Endothelial cell of umbilical vein (primary cell): Measurements from ENCODE around the gene RND3. TPM values are rescaled to one million over a fixed set of nuclear protein-coding genes. Genes with fewer than 3 reads are reported as not detected.

Source experiments
- BruUV-seq: library from RNA; stranded (reverse); fragments of 400-500 nt; replicated peaks from 2 replicates; lab custom pipeline; 2021; lab: Mats Ljungman, UMichigan
- CTCF ChIA-PET: fragments of 300-600, 350-600 bp; sonication (Branson Sonifier 250); formaldehyde crosslinking; loops from one replicate; lab custom pipeline; 2021; ENCODE audit warnings: antibody characterized with exemption, inconsistent platforms; lab: Charles Lee
- POLR2A ChIA-PET: fragments of 300-600, 350-600 bp; sonication (Branson Sonifier 250); formaldehyde crosslinking; loops from one replicate; lab custom pipeline; 2021; ENCODE audit warnings: antibody characterized with exemption, inconsistent platforms; lab: Charles Lee
- DNase-seq: peaks from one replicate; pipeline ENCODE4 v3.0.0-alpha.2; 2011; ENCODE audit warnings: low read depth, low spot score
- FAIRE-seq: peaks from 2 replicates; lab custom pipeline; 2011; peaks lifted over from hg19 to GRCh38; lab: Jason Lieb, UNC
- H2AFZ ChIP-seq: 2 replicates; pipeline ENCODE4 v1.6.0; 2012; ENCODE audit warnings: low read depth, low read length, control low read depth, inconsistent platforms
- H3K27ac ChIP-seq: 2 replicates; pipeline ENCODE4 v1.5.1; 2011; ENCODE audit warnings: low read depth, mild to moderate bottlenecking, control low read depth, low read length, moderate library complexity; ENCODE audit not compliant: insufficient read depth
- H3K27me3 ChIP-seq, 2 experiments: 2 replicates each; pipeline versions ENCODE4 v1.6.0 to v1.6.1; 2011; ENCODE audit warnings: low read length in 2 of 2, mixed read lengths in 1 of 2; ENCODE audit not compliant: control insufficient read depth in 2 of 2, insufficient read depth in 2 of 2
- H3K36me3 ChIP-seq, 2 experiments: 2 replicates in 1 of 2; 3 replicates in 1 of 2; pipeline ENCODE4 v1.5.1; 2011; ENCODE audit warnings: low read length in 2 of 2, mild to moderate bottlenecking in 1 of 2, moderate library complexity in 1 of 2; ENCODE audit not compliant: control insufficient read depth in 2 of 2, insufficient read depth in 2 of 2; ENCODE audit errors: extremely low read depth in 1 of 2
- H3K4me1 ChIP-seq: 3 replicates; pipeline ENCODE4 v1.5.1; 2011; ENCODE audit warnings: mild to moderate bottlenecking, low read length; ENCODE audit not compliant: control insufficient read depth, insufficient read depth; ENCODE audit errors: extremely low read depth
- H3K4me2 ChIP-seq: 2 replicates; pipeline ENCODE4 v1.6.1; 2011; ENCODE audit warnings: low read length, control low read depth, mixed read lengths; ENCODE audit not compliant: insufficient read depth
- H3K4me3 ChIP-seq, 3 experiments: fragments of 200-600 bp in 1 of 3; sonication (generic), shearing (Covaris generic) in 1 of 3; replicated peaks in 1 of 3; 2 replicates each; pipeline ENCODE4 v1.5.1; 2011 to 2016; ENCODE audit warnings: control low read depth in 3 of 3, low read length in 3 of 3, mild to moderate bottlenecking in 2 of 3, inconsistent platforms in 1 of 3, low read depth in 1 of 3, moderate library complexity in 1 of 3; ENCODE audit not compliant: insufficient read depth in 1 of 3
- H3K79me2 ChIP-seq: 2 replicates; pipeline ENCODE4 v1.6.0; 2012; ENCODE audit warnings: low read length, inconsistent platforms; ENCODE audit not compliant: control insufficient read depth, insufficient read depth
- H3K9ac ChIP-seq: replicated peaks from 2 replicates; pipeline ENCODE3; 2011; ENCODE audit warnings: low read length, control low read depth; ENCODE audit not compliant: insufficient read depth; ENCODE audit errors: extremely low read depth
- H3K9me1 ChIP-seq: replicated peaks from 3 replicates; pipeline ENCODE4 v1.6.0; 2011; ENCODE audit warnings: mild to moderate bottlenecking, low read length; ENCODE audit not compliant: control insufficient read depth, insufficient read depth; ENCODE audit errors: extremely low read depth
- H3K9me3 ChIP-seq: replicated peaks from 2 replicates; pipeline ENCODE4 v1.5.1; 2012; ENCODE audit warnings: low read length, inconsistent platforms; ENCODE audit not compliant: control insufficient read depth, insufficient read depth
- H4K20me1 ChIP-seq: replicated peaks from 2 replicates; pipeline ENCODE3; 2011; ENCODE audit warnings: mild to moderate bottlenecking, low read length; ENCODE audit not compliant: control insufficient read depth, insufficient read depth; ENCODE audit errors: extremely low read depth
- EZH2 ChIP-seq: IDR thresholded peaks from 2 replicates; pipeline ENCODE4 v1.6.1; 2012; ENCODE audit warnings: borderline replicate concordance, low read depth, mild to moderate bottlenecking, moderate library complexity, low read length, inconsistent platforms; ENCODE audit not compliant: severe bottlenecking
- JUN ChIP-seq: IDR thresholded peaks from 2 replicates; pipeline ENCODE4 v1.6.1; 2011; ENCODE audit warnings: borderline replicate concordance, low read depth; ENCODE audit not compliant: insufficient read length, insufficient read depth
- POLR2A ChIP-seq: IDR thresholded peaks from 2 replicates; pipeline ENCODE4 v1.6.1; 2012; ENCODE audit warnings: low read depth, mild to moderate bottlenecking, control low read depth, low read length
- POLR2AphosphoS5 ChIP-seq: IDR thresholded peaks from 2 replicates; pipeline ENCODE4 v1.6.1; 2012; ENCODE audit warnings: low read depth, mild to moderate bottlenecking, control low read depth, low read length, moderate library complexity; ENCODE audit not compliant: insufficient read depth
- dilution Hi-C: fragments of 300-500 bp; cut with MboI; formaldehyde crosslinking; loops from one replicate; pipeline ENCODE4 v1.15.0; 2019; ENCODE audit warnings: low sequenced_read_pairs; ENCODE audit not compliant: extremely low pct_ligation_motif_present
- intact Hi-C: fragments of 100-400 bp; cut with micrococcal nuclease; formaldehyde crosslinking; loops from one replicate; pipeline ENCODE4 v1.10.0; 2022
- polyA plus RNA-seq, 4 experiments: library from polyadenylated mRNA; depleted of rRNA in 3 of 4; stranded (reverse) in 3 of 4; unstranded in 1 of 4; fragments of >200 nt; gene quantifications; 2 replicates each; pipeline versions ENCODE4 v1.2.1 to v1.2.3, GENCODE V29; 2011 to 2012; ENCODE audit warnings: missing spikeins in 1 of 4
- total RNA-seq: library from RNA; stranded (reverse); gene quantifications from 2 replicates; pipeline ENCODE4 v1.2.3, GENCODE V29; 2021

RND3 gene
- total and polyA plus RNA-seq, 2 donors (not counting 3 experiments of a cell fraction or from before 2014, with no cell fraction given): 53.3 to 158 TPM

DNA sequence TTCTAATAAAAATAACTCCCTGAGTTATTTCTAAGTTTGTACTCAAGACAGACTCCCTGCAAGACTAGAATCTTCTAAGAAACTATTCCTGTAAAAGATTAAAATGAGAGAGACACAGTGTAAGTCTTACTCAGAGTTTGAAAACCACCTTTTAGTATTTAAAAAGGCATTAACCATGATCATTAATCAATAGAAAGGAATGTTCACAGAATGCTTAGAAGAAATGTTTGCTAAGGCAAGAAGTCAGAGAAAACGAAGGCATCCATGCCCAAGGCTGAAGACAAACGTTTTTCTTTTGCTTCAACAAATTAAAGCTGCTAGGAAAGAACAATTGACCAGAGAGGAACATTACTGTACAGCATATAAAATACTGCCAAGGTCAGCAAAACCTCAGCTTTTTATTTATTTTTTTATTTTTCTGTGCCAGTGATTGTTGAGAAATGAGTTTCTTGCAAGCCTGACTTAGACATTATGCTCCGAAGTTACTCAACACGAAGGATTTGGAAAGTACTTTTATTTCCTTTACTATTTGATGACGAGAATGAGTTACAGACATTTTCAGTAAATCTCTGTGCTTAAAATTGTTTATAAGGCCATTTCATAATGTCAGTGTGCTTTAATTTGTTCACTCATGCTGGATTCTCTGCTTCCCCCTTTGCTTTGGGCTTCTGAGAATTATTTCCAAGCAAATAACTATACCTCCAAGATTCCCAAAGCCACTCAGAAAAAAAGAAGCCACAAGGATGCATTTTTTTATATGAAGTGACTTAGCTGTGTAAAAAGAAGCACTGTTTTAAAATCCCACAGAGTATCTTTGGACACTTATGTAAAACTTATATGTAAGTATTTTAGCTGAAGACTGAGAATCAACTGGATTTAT lies 20.5 kb downstream of the RND3 start:
- Histone ChIP-seq H3K9ac (peak overlapping the region; percentile 30), H3K4me3 (no peak overlapping the region), H4K20me1 (no peaks in the 10 kb centered on the region), H3K4me2 (no peak overlapping the region), H3K9me3 (no peaks in the 10 kb centered on the region), H2AFZ (no peak overlapping the region), H3K9me1 (no peaks in the 10 kb centered on the region), H3K36me3 (peaks cover 16 to 37% of the 10 kb centered on the region in 2 experiments), H3K27ac (peak overlapping the region; percentile 96), H3K79me2 (peaks cover 38% of the 10 kb centered on the region), H3K4me1 (peaks cover 90% of the 10 kb centered on the region), H3K27me3 (no peaks in the 10 kb centered on the region)
- intact Hi-C loops: no loop called here
- no peak for FAIRE-seq
- CTCF ChIA-PET: interaction anchor here (0.6 to 2.5 kb wide), 8 partner anchors 9 to 772 kb away, joined by 3 to 17 read pairs (median 4); no protein-coding TSS in a partner anchor
- TF ChIP-seq JUN (no peak), POLR2AphosphoS5 (peak; percentile 39), POLR2A (peak; percentile 60), EZH2 (no peak)
- BruUV-seq: no TSS peak
- dilution Hi-C loops: no loop called here
- POLR2A ChIA-PET: interaction anchor here (0.6 to 1.9 kb wide), 4 partner anchors 9 to 20 kb away, joined by 3 to 8 read pairs (median 5); no protein-coding TSS in a partner anchor
- peak; percentile 59 for DNase-seq
